Mammary epithelial cell (primary cell): ENCODE results near the gene PYCR2.

Experiments
- CTCF ChIP-seq, 2 donors: IDR thresholded peaks in 1 of 2; conservative IDR thresholded peaks in 1 of 2; 2 replicates each; pipeline ENCODE4 v1.5.1; 2011 to 2012; ENCODE audit warnings: inconsistent platforms in 2 of 2, low read length in 2 of 2, mild to moderate bottlenecking in 2 of 2, control low read depth in 1 of 2, low read depth in 1 of 2; ENCODE audit not compliant: insufficient read depth in 1 of 2; ENCODE audit errors: extremely low read depth in 1 of 2
- EZH2 ChIP-seq: IDR thresholded peaks from 2 replicates; pipeline ENCODE4 v1.6.1; 2012; ENCODE audit warnings: low read length, inconsistent platforms, borderline replicate concordance

GRCh38 chr1:225963735-225964530 is 39.9 kb upstream of the PYCR2 start:
- TF ChIP-seq CTCF (conservative IDR thresholded peaks at IDR 0.05 in 1 of 2, IDR thresholded peaks at IDR 0.05 in 1 of 2; ENCODE audit: extremely low read depth in 1 of 2, insufficient read depth in 1 of 2, low read depth in 1 of 2, low read length in 2 of 2) (no peak), EZH2 (no peak)
